HG03432 (cell line): Measurements from ENCODE around the gene STK25.

Experiments used
- ATAC-seq: cut with Tn5 transposase; IDR thresholded peaks from one replicate; pipeline ENCODE4 v1.9.1; 2021; ENCODE audit warnings: mild to moderate bottlenecking, moderate library complexity; ENCODE audit not compliant: unreplicated experiment

Gene STK25

GRCh38 chr2:241508240-241509154, at the start of gene STK25:
STK25 (minus strand) TSS chr2:241508584; CDS start chr2:241508035, 549 bp downstream.
- peak; percentile 92 for ATAC-seq

GRCh38 chr2:241556746-241557145, 48.4 kb upstream of the STK25 start:
- ATAC-seq = no peak

- ATAC-seq = no peak
These were observed 47.3 kb upstream of the STK25 start for GRCh38 chr2:241555711-241556110.

- ATAC-seq = no peak
These were observed 46.4 kb upstream of the STK25 start for GRCh38 chr2:241554610-241555322.

GRCh38 chr2:241553981-241554380, 45.6 kb upstream of the STK25 start:
- no peak for ATAC-seq

- ATAC-seq = no peak
These were observed 45.1 kb upstream of the STK25 start for GRCh38 chr2:241553512-241553830.

- no peak for ATAC-seq
These were observed 43.8 kb upstream of the STK25 start for GRCh38 chr2:241551998-241552737.

GRCh38 chr2:241551599-241551997, 43.2 kb upstream of the STK25 start:
- ATAC-seq = no peak

GRCh38 chr2:241550616-241551580, 42.5 kb upstream of the STK25 start:
- no peak for ATAC-seq

- no peak for ATAC-seq
These were observed 40.1 kb upstream of the STK25 start for GRCh38 chr2:241548451-241548835.

- ATAC-seq = no peak
These were observed 39.5 kb upstream of the STK25 start for GRCh38 chr2:241547781-241548450.

GRCh38 chr2:241546771-241547498, 38.6 kb upstream of the STK25 start:
- ATAC-seq = no peak

GRCh38 chr2:241545523-241546473, 37.4 kb upstream of the STK25 start:
- no peak for ATAC-seq

GRCh38 chr2:241545106-241545505, 36.7 kb upstream of the STK25 start:
- ATAC-seq = no peak

- no peak for ATAC-seq
These were observed 33.9 kb upstream of the STK25 start for GRCh38 chr2:241542278-241542605.

GRCh38 chr2:241541564-241542277, 33.3 kb upstream of the STK25 start:
- ATAC-seq = no peak

- no peak for ATAC-seq
These were observed 32.6 kb upstream of the STK25 start for GRCh38 chr2:241540771-241541561.
